Retinal pigment epithelial cell (primary cell): ENCODE data around the gene NCS1.

ENCODE experiments used
- DNase-seq: peaks from one replicate; pipeline ENCODE4 v3.0.0-alpha.2; 2010; ENCODE audit warnings: low read depth
- H3K4me3 ChIP-seq: 2 replicates; pipeline ENCODE4 v1.5.1; 2011; ENCODE audit warnings: mild to moderate bottlenecking, low read length, control low read depth, moderate library complexity
- TF ChIP-seq, protein P1 (sequence below): conservative IDR thresholded peaks from 2 replicates; pipeline ENCODE4 v1.5.1; 2011; ENCODE audit warnings: low read depth, low read length, control low read depth, inconsistent platforms

NCS1 gene

GRCh38 chr9:130129432-130130061 is 42.7 kb upstream of the NCS1 start:
- DNase-seq, result no peak
- H3K4me3 ChIP-seq, result no peak overlapping the region
- TF ChIP-seq, protein P1, sequence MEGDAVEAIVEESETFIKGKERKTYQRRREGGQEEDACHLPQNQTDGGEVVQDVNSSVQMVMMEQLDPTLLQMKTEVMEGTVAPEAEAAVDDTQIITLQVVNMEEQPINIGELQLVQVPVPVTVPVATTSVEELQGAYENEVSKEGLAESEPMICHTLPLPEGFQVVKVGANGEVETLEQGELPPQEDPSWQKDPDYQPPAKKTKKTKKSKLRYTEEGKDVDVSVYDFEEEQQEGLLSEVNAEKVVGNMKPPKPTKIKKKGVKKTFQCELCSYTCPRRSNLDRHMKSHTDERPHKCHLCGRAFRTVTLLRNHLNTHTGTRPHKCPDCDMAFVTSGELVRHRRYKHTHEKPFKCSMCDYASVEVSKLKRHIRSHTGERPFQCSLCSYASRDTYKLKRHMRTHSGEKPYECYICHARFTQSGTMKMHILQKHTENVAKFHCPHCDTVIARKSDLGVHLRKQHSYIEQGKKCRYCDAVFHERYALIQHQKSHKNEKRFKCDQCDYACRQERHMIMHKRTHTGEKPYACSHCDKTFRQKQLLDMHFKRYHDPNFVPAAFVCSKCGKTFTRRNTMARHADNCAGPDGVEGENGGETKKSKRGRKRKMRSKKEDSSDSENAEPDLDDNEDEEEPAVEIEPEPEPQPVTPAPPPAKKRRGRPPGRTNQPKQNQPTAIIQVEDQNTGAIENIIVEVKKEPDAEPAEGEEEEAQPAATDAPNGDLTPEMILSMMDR, result no peak

DNA sequence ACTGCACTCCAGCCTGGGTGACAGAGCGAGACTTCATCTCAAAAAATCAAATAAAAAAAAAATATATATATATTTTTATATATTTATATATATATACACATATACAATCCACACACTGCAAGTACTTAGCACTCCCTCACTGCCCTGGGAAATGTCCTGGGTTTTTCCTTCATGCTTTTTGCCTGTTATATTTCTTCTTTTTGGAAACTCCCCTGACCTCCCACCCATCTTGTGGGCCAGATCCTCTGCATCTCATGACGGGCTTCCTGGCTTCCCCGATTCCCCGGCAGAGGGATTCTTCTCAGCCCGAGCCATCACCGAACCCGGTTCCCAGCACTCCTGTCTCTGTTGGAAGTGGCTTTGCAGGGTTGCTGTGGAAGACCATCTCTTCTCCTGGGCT is 39.5 kb upstream of the NCS1 start:
- no peak for DNase-seq
- TF ChIP-seq, protein P1, result no peak

DNA sequence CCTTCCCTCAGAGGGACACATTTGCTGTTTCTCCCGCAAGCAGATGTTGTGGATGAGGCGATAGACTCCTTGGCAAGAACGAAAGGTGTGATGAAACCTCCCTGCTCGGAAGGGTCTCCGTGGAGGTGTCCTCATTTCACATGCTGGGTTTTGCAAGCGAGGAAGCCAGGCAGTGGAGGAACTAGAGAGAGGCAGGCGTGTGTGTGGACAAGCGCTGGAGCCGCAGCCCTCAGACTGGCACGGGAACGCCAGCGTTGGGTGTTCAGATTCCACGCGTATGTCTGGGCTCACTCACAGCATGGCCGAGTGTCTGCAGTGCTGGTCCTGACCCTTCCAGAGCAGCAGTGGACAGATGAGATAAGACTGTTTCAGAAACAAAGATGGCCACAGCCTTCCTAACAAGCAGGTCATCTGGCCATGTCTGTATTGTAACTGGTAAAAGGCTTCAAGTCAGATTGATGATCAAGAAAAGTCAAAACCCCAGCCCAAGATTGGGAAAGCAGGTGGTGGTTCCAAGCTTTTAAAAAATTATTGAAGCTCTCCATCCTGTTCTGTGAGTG is 35.0 kb upstream of the NCS1 start:
- DNase-seq, result no peak
- no peak overlapping the region for H3K4me3 ChIP-seq
- TF ChIP-seq, protein P1, result no peak

More for the DNA sequence above, 39.5 kb upstream of the NCS1 start:
- H3K4me3 ChIP-seq, result no peak overlapping the region

DNA sequence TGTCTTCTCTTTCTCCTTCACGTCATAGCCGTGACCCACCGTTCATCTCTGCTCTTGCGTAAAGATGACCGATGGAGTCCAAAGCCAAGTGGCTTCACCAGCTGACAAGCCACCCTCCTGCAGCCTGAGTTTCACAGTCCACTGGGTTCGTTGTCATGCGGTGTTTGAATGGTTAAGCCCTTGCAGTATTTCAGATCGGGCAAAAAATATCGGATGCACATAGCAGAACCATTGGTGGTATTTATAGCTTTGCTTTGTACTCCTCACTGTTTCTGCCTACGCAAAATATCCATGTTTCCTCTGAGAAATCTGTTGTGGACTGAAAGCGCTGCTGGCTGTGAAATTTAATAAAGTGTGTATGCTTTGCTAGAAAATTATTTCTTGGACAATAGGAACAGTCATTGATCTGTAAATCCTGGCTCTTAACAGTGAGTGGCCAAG is 34.5 kb upstream of the NCS1 start:
- TF ChIP-seq, protein P1, result no peak
- no peak for DNase-seq
- no peak overlapping the region for H3K4me3 ChIP-seq

GRCh38 chr9:130138171-130138653 is 34.0 kb upstream of the NCS1 start:
- TF ChIP-seq, protein P1, result no peak
- H3K4me3 ChIP-seq, result no peak overlapping the region
- no peak for DNase-seq

DNA sequence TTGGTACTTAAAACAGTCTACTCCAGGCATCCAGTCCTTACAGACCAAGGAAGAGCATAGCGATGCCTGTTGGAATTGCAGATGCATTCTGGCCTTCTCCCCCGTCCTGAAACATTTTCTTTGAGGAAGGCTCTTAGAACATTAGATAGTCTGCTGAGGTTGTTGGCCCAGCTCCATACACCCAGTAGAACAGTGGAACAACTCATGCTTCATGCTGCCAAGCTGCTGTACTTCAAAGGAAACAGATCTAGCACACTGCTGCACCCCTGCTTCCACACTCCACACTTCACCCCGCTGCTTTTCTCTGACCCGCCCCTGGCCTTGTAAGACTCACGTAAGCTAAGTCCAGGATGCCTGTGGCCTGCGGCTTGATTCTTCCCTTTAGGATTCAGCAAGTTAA is 33.4 kb upstream of the NCS1 start:
- TF ChIP-seq, protein P1, result no peak
- DNase-seq, result peak; percentile 87
- H3K4me3 ChIP-seq, result no peak overlapping the region

DNA sequence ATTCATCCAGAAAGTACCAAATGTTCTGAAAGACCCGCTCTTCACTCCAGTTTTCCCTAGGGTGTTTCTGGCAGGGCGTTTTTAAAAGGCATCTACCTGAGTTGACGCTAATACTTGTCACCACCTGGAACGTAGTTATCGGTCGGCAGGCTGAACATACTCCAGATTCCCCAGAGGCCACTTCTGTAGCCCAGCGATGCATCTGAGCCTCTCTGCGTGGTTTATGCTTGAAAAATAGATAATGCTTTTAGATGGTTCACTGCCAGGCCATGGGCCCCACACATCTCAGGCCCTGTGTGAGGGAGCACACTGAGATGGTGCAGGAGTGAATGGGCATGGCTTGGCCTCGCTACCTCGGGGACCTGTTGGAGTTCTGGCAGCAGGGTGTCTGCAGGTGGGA is 33.0 kb upstream of the NCS1 start:
- DNase-seq, result no peak
- H3K4me3 ChIP-seq, result no peak overlapping the region
- TF ChIP-seq, protein P1, result no peak
